GM21423 (cell line): Measurements from ENCODE around the gene KRTAP4-2.
"Not testable (repeated sequence)": the region's sequence is repeated elsewhere in the genome, so short reads cannot be mapped to it uniquely, and the experiment has no call there.

Experiments
- ATAC-seq: cut with Tn5 transposase; IDR thresholded peaks from one replicate; pipeline ENCODE4 v1.9.1; 2021; ENCODE audit warnings: mild to moderate bottlenecking, moderate library complexity; ENCODE audit not compliant: unreplicated experiment

KRTAP4-2 gene

GRCh38 chr17:41177727-41178271 is at the start of gene KRTAP4-2:
Gene KRTAP4-2 (minus strand): TSS chr17:41178221. CDS start chr17:41178164, 57 bp downstream.
- ATAC-seq = no peak

GRCh38 chr17:41226598-41227095 is 48.6 kb upstream of the KRTAP4-2 start, which contains the start of gene KRTAP9-2:
Gene KRTAP9-2 (plus strand): TSS chr17:41226648. CDS start chr17:41226655, 7 bp downstream.
- not testable (repeated sequence) for ATAC-seq

- ATAC-seq = no peak
These were observed 48.0 kb upstream of the KRTAP4-2 start for GRCh38 chr17:41226051-41226450.

- ATAC-seq = no peak
These were observed 45.8 kb upstream of the KRTAP4-2 start for GRCh38 chr17:41223821-41224220.

- no peak for ATAC-seq
These were observed 37.7 kb upstream of the KRTAP4-2 start for GRCh38 chr17:41215681-41216080.

GRCh38 chr17:41212524-41213169 is 34.6 kb upstream of the KRTAP4-2 start:
- ATAC-seq = no peak

GRCh38 chr17:41211845-41212466 is 33.9 kb upstream of the KRTAP4-2 start:
- ATAC-seq = no peak

- no peak for ATAC-seq
These were observed 21.5 kb upstream of the KRTAP4-2 start for GRCh38 chr17:41199421-41200078.

GRCh38 chr17:41196068-41196467 is 18.0 kb upstream of the KRTAP4-2 start:
- ATAC-seq = no peak

- ATAC-seq = no peak
These were observed 12.3 kb upstream of the KRTAP4-2 start for GRCh38 chr17:41190328-41190727.

- ATAC-seq = not testable (repeated sequence)
These were observed 11.9 kb upstream of the KRTAP4-2 start, which contains the start of gene KRTAP9-1 for GRCh38 chr17:41189837-41190318. Gene KRTAP9-1 (plus strand): TSS chr17:41189887. CDS start chr17:41189887, 0 bp downstream.

- no peak for ATAC-seq
These were observed 8.9 kb upstream of the KRTAP4-2 start for GRCh38 chr17:41186872-41187271.

- no peak for ATAC-seq
These were observed 7.0 kb upstream of the KRTAP4-2 start for GRCh38 chr17:41185001-41185400.

- ATAC-seq = no peak
These were observed 6.5 kb upstream of the KRTAP4-2 start, which contains the start of gene KRTAP4-1 for GRCh38 chr17:41184480-41184961. Gene KRTAP4-1 (minus strand): TSS chr17:41184911. CDS start chr17:41184854, 57 bp downstream.

- no peak for ATAC-seq
These were observed 1.0 kb upstream of the KRTAP4-2 start for GRCh38 chr17:41178843-41179616.

GRCh38 chr17:41178341-41178740 is 320 bp upstream of the KRTAP4-2 start:
- ATAC-seq = no peak

- no peak for ATAC-seq
These were observed 1.2 kb downstream of the KRTAP4-2 start for GRCh38 chr17:41176744-41177387.

GRCh38 chr17:41171886-41172285 is 6.1 kb downstream of the KRTAP4-2 start:
- no peak for ATAC-seq

GRCh38 chr17:41168121-41168520 is 9.9 kb downstream of the KRTAP4-2 start, which contains the start of gene KRTAP4-3:
Gene KRTAP4-3 (minus strand): TSS chr17:41168221. CDS start chr17:41168172, 49 bp downstream.
- ATAC-seq = no peak
